Stimulated activated CD4-positive, alpha-beta T cell treated with anti-CD3 and anti-CD28 coated beads, Interleukin-15, amount 100 ng/mL, for 48 hours (primary cell): ENCODE results near the gene GNAI2.
"Not testable (repeated sequence)": the region's sequence is repeated elsewhere in the genome, so short reads cannot be mapped to it uniquely, and the experiment has no call there.

Source experiments
- DNase-seq, 2 donors: peaks; one replicate each; pipeline ENCODE4 v3.0.0-alpha.2; 2020; ENCODE audit warnings: low read depth in 2 of 2

The GNAI2 gene

GRCh38 chr3:50204804-50205412 lies 31.1 kb upstream of the GNAI2 start, which contains the start of gene SLC38A3:
Gene SLC38A3 (plus strand): TSS chr3:50205271. CDS start chr3:50214200, 8,929 bp downstream.
- no peak for DNase-seq

- no peak for DNase-seq
These were observed 30.4 kb upstream of the GNAI2 start for GRCh38 chr3:50205413-50206276.

- no peak for DNase-seq
These were observed 28.5 kb upstream of the GNAI2 start for GRCh38 chr3:50207359-50208042.

GRCh38 chr3:50208677-50209344 lies 27.2 kb upstream of the GNAI2 start:
- DNase-seq = no peak

- no peak for DNase-seq
These were observed 25.9 kb upstream of the GNAI2 start for GRCh38 chr3:50210176-50210509.

- DNase-seq = no peak
These were observed 25.3 kb upstream of the GNAI2 start for GRCh38 chr3:50210510-50211367.

- not testable (repeated sequence) for DNase-seq
These were observed 24.7 kb upstream of the GNAI2 start for GRCh38 chr3:50211368-50211717.

GRCh38 chr3:50211930-50212329 lies 24.1 kb upstream of the GNAI2 start:
- DNase-seq = no peak

- no peak for DNase-seq
These were observed 23.5 kb upstream of the GNAI2 start for GRCh38 chr3:50212502-50212901.

- DNase-seq = no peak
These were observed 23.0 kb upstream of the GNAI2 start for GRCh38 chr3:50212971-50213370.

- no peak for DNase-seq
These were observed 22.6 kb upstream of the GNAI2 start for GRCh38 chr3:50213373-50213772.

GRCh38 chr3:50214824-50215223 lies 21.2 kb upstream of the GNAI2 start:
- no peak for DNase-seq

- DNase-seq = no peak
These were observed 20.5 kb upstream of the GNAI2 start for GRCh38 chr3:50215529-50215928.

- no peak for DNase-seq
These were observed 18.3 kb upstream of the GNAI2 start for GRCh38 chr3:50217681-50218080.

- DNase-seq = no peak
These were observed 17.6 kb upstream of the GNAI2 start for GRCh38 chr3:50218448-50218847.

- no peak for DNase-seq
These were observed 16.7 kb upstream of the GNAI2 start for GRCh38 chr3:50219285-50219684.

- DNase-seq = no peak
These were observed 15.9 kb upstream of the GNAI2 start for GRCh38 chr3:50220109-50220508.

- no peak for DNase-seq
These were observed 15.0 kb upstream of the GNAI2 start for GRCh38 chr3:50221051-50221410.

GRCh38 chr3:50221411-50222168 lies 14.4 kb upstream of the GNAI2 start:
- DNase-seq = no peak

- DNase-seq = no peak
These were observed 13.9 kb upstream of the GNAI2 start for GRCh38 chr3:50222169-50222528.

GRCh38 chr3:50224639-50225038 lies 11.4 kb upstream of the GNAI2 start:
- DNase-seq = no peak
